ENCODE results near the gene NKTR. TPM values are rescaled to one million over a fixed set of nuclear protein-coding genes. Genes with fewer than 3 reads are reported as not detected.

NKTR gene
- total RNA-seq, 1 experiment from 2014 or later: 39.0 TPM

DNA sequence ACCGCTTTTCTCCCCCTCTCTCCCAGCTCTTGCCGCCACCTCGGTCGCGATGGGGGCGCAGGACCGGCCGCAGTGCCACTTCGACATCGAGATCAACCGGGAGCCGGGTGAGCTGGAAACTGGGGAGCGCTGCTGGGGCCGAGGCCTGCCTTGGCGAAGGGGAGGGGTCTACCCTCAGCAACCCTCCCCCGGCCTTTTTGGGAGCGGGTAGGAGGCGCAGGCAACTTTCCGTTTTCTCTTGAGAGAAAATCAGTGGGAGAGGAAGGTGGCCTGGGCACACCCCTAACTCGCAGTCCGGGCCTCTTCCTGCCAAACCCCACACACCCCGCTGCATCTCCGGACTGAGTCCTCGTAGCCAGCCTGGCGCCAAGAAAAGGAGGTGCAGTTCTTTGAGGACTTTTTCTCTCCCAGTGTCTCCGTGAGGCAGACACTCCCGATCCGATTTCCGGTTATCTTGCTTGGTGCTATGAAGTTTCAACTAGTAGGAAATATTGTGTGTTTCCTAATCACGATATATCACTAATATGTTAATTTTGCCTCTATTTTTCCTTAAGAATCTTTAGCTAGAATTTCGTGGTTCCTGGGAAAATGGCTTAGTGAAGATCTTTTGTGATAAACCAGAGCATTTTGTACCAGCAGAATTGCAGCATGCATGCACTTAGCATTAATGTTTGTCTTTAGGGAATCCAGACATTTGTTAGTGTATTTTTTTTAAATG lies 631 bp downstream of the NKTR start:
- H3K9me3 ChIP-seq (ENCODE audit: control insufficient read depth, insufficient read depth, low read depth, low read length): no peaks in the 10 kb centered on the region
- peaks cover 8% of the 10 kb centered on the region; the same call in 1 of the 2 replicates for H3K4me1 ChIP-seq (ENCODE audit: control insufficient read depth, insufficient read depth, low read length)
- H3K4me3 ChIP-seq (ENCODE audit: low read depth in 2 of 2, low read length in 2 of 2): peak overlapping the region; percentile 88 to 97
- ChIA-PET CTCF (interaction anchor here (0.5 kb wide), 1 partner anchor 143 kb away, joined by 10 read pairs; no protein-coding TSS in a partner anchor), POLR2A (interaction anchor here (0.6 to 0.7 kb wide), 2 partner anchors 23 to 75 kb away, joined by 3 to 6 read pairs; no protein-coding TSS in a partner anchor)
- in situ Hi-C loops (cut with HindIII; ENCODE audit: low pct_unique_long_range_greater_than_20kb, low sequenced_read_pairs) (no loop called here), intact Hi-C loops (cut with micrococcal nuclease; ENCODE audit: unreplicated experiment) (no loop called here)
- H3K27me3 ChIP-seq (ENCODE audit: control insufficient read depth, insufficient read depth, low read length): no peaks in the 10 kb centered on the region
- no peaks in the 10 kb centered on the region; the same call in 1 of the 2 replicates for H3K36me3 ChIP-seq (ENCODE audit: control insufficient read depth, insufficient read depth, low read length)
- BruUV-seq (replicated peaks): no TSS peak
- DNase-seq (ENCODE audit: low read depth, low spot score): no peak
- TF ChIP-seq, protein P1, sequence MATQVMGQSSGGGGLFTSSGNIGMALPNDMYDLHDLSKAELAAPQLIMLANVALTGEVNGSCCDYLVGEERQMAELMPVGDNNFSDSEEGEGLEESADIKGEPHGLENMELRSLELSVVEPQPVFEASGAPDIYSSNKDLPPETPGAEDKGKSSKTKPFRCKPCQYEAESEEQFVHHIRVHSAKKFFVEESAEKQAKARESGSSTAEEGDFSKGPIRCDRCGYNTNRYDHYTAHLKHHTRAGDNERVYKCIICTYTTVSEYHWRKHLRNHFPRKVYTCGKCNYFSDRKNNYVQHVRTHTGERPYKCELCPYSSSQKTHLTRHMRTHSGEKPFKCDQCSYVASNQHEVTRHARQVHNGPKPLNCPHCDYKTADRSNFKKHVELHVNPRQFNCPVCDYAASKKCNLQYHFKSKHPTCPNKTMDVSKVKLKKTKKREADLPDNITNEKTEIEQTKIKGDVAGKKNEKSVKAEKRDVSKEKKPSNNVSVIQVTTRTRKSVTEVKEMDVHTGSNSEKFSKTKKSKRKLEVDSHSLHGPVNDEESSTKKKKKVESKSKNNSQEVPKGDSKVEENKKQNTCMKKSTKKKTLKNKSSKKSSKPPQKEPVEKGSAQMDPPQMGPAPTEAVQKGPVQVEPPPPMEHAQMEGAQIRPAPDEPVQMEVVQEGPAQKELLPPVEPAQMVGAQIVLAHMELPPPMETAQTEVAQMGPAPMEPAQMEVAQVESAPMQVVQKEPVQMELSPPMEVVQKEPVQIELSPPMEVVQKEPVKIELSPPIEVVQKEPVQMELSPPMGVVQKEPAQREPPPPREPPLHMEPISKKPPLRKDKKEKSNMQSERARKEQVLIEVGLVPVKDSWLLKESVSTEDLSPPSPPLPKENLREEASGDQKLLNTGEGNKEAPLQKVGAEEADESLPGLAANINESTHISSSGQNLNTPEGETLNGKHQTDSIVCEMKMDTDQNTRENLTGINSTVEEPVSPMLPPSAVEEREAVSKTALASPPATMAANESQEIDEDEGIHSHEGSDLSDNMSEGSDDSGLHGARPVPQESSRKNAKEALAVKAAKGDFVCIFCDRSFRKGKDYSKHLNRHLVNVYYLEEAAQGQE (IDR thresholded peaks at IDR 0.05; ENCODE audit: insufficient read depth in 1 of 2, low read depth in 2 of 2, low read length in 1 of 2): no peak
- no peak for TF ChIP-seq SIN3A (IDR thresholded peaks at IDR 0.05; ENCODE audit: borderline replicate concordance, insufficient read depth, low read depth, low read length)
- no peak for TF ChIP-seq TCF7L2 (IDR thresholded peaks at IDR 0.05; ENCODE audit: low read depth, low read length)
- no peak for TF ChIP-seq POLR2AphosphoS5 (IDR thresholded peaks at IDR 0.05; ENCODE audit: low read depth, low read length)
- no peak for TF ChIP-seq CTCF (IDR thresholded peaks at IDR 0.05)
- H3K27ac ChIP-seq (ENCODE audit: low read length): peak overlapping the region; percentile 90
- peak; percentile 62 for ATAC-seq

- in situ Hi-C loops (cut with HindIII; ENCODE audit: low pct_unique_long_range_greater_than_20kb, low sequenced_read_pairs): no loop called here
- ChIA-PET CTCF (no interaction called here), POLR2A (no interaction called here)
- no peaks in the 10 kb centered on the region for H3K27me3 ChIP-seq (ENCODE audit: control insufficient read depth, insufficient read depth, low read length)
- BruUV-seq (replicated peaks): TSS peak; percentile 83
- intact Hi-C loops (cut with micrococcal nuclease; ENCODE audit: unreplicated experiment): no loop called here
- no peak for TF ChIP-seq SIN3A (IDR thresholded peaks at IDR 0.05; ENCODE audit: borderline replicate concordance, insufficient read depth, low read depth, low read length)
- TF ChIP-seq CTCF (IDR thresholded peaks at IDR 0.05): no peak
- no peak for TF ChIP-seq POLR2AphosphoS5 (IDR thresholded peaks at IDR 0.05; ENCODE audit: low read depth, low read length)
- H3K27ac ChIP-seq (ENCODE audit: low read length): peak overlapping the region; percentile 90
- ATAC-seq (no peak), DNase-seq (ENCODE audit: low read depth, low spot score) (no peak)
- no peaks in the 10 kb centered on the region; the same call in none of the 2 replicates for H3K36me3 ChIP-seq (ENCODE audit: control insufficient read depth, insufficient read depth, low read length)
- peak overlapping the region; percentile 88 to 97 for H3K4me3 ChIP-seq (ENCODE audit: low read depth in 2 of 2, low read length in 2 of 2)
- no peaks in the 10 kb centered on the region for H3K9me3 ChIP-seq (ENCODE audit: control insufficient read depth, insufficient read depth, low read depth, low read length)
- peaks cover 8% of the 10 kb centered on the region; the same call in 1 of the 2 replicates for H3K4me1 ChIP-seq (ENCODE audit: control insufficient read depth, insufficient read depth, low read length)
Observed at GRCh38 chr3:42601896-42602581, 1.6 kb downstream of the NKTR start.

All from Panc1 (cell line).